Activated CD4-positive, CD25-positive, alpha-beta regulatory T cell treated with anti-CD3 and anti-CD28 coated beads, Interleukin-2, amount 50 U/mL, for 72 hours (primary cell): Measurements from ENCODE around the gene NPL.

Experiments
- DNase-seq: peaks from one replicate; pipeline ENCODE4 v3.0.0; 2021

The NPL gene, protein sequence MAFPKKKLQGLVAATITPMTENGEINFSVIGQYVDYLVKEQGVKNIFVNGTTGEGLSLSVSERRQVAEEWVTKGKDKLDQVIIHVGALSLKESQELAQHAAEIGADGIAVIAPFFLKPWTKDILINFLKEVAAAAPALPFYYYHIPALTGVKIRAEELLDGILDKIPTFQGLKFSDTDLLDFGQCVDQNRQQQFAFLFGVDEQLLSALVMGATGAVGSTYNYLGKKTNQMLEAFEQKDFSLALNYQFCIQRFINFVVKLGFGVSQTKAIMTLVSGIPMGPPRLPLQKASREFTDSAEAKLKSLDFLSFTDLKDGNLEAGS

DNA sequence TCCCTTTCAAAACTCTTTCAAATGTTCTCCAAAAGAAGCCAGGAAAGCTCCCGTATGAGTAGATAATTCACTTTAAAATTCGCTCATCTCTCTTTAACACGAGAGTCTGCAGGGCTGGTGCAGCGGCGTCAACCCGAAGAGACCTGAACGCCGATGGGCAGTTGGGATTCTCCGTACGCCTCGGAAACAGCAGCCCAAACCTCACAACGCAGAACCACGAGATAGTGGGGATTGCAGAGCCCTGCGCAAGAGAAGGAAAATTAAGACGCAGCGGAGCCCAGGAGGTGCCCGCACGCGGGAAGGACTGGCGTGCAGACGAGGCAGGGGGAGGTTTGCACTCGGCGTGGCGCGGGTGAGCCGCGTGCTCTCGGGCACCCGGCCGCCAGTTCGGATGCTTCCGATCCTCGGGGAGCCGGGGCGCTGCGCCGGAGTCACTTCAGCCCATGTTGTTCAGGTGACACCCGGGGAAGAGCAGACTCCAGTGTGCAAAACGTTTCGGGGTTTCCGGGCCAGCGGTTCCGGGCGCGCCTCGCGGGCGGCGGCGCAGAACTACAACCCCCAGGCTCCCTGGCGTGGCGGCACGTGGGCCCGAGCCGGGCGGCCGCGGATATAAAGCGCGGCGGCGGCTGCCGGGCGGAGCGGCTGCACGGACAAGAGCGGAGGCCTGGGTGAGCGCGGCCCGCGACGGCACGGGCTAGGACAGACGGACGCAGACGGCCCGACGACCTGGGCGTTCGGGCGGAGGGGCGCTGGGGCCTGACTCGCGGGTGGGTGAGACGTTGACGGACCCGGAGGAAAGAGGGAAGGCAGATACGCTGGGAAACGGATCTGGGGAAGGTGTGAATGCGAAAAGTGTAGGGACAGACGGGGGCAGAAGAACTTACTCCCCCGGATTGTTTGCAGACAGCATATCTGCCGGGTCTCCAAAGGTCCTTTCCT is at the start of gene NPL:
Gene NPL, plus strand, starts transcription at position 636 of the 939 bp plus-strand sequence. CDS start 4,599 bp downstream, outside the sequence.
- DNase-seq: peak; percentile 84

DNA sequence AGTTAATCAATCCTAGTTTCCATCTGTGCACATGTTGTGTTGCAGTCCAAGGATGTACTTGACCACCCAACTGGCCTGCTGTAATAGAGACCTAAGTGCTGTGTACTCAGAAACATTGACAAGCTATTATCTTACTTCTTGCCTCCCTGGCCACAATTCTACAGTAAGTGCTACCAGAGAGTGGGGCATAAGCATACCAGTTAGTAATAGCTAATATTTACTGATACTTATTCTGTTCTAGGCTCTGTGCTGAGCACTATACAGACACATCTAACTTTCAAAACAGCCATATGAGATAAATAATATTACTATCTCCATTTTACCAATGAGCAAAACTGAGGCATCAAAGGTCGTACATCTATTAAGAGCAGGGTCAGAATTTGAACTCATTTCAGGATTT is 49.5 kb upstream of the NPL start:
- DNase-seq: no peak

DNA sequence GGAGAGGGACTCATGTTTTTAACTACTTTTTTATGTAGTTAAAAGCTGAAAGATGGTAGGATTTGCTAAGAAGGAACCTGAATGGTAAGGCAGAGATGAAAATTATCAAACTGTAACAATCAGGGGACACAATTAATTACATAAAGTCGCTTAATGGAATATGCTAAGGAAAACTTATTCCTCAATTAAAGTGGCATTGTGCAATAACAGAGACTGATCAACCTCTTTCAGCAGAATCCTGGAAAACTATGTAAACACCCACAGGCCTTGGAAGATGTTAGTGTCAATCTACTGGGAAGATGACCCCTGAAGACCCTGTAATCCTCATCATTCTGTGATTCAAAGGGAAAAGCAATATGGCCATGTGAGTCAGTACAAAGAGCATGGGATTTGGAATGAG is 46.8 kb upstream of the NPL start:
- DNase-seq: no peak

DNA sequence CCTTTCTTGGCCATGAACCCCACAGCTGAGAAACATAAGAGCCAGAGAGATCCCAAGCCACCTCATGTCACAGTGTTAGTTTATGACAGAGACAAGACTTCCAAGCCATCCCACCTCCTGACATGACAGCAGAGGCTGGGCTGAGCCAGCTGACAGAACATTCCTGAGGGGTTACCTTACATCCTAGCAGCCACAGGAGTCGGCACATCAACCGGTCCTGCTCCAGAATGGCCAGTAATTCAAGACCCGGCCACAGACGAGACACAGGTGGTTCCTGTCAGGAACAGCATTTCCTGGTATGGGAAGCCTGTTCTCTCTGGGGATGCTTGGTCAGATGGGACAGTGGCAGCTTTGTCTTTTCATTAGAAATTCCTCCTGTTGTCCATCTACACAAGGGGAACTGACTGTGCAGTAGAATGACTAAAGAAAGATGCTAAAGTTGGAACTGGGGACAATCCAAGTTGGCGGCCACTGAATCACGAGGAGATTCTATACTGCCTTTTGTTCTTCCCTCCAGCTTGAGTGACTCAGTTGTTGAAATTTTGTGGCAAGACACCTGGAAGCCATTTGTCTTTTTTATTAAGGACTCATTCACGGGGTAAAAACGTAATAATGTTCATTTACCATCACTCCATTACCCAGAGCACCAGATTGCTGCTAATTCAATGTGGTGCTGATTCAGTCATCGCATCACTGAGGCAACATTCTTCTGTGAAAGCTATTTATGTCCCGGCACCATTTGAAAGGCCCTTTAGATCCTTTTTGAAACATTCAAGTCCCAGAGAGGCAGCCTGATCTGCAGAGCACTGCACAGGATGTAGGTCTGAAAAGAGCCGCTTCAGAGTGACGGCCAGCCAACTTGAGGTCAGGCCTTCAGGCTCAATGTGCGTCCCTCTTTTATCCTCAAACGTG is 37.2 kb upstream of the NPL start:
- DNase-seq: no peak

DNA sequence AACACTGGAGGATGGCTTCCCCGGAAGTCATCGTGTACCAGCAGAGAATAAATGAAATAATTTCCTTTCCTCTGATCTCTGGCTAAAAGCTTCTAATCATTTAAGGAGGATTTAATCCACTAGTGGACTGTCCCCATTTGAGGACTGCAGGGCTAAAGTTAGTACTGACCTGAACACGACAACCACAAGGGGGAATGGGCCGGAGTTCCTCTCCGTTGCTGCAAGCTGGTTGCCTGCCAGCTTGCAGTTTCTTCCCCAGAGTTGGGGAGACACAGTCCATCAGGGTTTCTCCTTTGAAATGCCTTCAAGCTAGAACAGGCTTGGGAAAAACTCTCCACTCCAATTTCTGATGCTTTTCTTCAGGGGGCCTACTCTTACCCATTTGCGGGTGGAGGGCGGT is 35.5 kb upstream of the NPL start:
- no peak for DNase-seq

DNA sequence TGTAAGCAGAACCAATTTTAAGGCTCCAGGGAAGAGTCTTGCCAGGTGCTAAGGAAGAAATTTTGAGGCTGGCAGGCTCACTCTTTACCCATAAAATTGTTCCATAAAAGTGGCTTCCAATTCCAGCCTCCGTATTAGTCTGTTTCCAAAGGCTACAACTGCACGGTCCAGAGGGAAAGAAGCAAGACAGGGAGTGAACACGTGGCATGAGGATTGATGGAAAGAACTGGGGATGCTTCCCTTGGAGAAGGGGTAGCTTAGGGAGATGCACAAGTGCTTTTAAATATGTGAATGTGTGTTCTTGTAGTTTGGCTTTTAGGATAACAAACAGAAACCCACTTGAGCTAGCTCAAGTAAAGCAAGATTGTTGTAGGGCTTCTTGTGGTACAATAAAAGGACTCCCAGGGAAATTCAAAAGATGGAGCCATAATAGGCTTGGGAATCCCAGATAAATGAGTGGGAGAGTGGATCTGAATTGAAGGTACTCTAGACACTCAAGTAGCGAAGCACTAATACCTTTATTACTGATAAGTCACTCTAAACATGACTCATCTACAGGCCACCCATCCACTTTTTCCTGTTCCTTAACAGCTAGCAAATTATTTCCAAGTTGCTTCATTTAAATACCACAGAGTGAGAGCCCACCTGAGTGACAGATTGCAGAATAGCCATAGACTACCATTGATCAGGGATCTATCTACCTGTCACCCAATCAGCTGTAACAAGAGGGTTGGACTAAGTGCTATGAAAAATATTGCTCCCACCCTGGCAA is 34.8 kb upstream of the NPL start:
- DNase-seq: no peak

DNA sequence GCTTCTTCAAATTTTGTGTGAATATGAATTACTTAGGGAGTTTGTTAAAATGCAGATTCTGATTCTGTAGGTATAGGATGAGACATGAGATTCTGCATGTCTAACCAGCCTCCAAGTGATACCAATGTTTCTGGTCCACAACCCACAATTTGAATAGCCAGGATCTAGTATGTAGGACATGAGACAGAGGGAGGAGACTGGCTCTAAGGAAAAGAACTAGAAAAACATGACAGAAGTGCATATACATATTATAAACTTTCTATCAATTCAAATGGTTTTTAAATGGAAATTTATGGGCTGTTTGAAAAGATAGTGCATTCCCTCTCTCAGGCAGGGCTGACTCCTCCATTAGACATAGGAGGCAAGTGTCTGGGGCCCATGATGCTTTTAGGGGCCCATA is 33.9 kb upstream of the NPL start:
- no peak for DNase-seq

DNA sequence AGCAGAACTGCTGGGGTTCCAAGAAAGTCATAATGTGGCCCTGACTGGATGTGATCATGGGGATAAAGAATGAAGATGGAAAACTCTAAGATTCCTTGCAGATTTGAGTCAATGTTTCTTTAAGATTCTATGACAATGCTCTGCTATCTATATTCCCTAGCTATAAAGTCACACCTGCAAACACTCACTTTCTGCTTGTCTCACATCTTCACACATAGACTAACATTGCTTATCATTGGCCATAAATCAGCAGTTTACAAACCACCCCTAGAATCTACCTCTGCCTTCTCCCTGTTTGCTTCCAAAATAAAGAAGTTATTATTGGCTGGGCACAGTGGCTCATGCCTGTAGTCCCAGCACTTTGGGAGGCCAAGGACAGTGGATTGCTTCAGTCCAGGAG is 33.1 kb upstream of the NPL start:
- no peak for DNase-seq

DNA sequence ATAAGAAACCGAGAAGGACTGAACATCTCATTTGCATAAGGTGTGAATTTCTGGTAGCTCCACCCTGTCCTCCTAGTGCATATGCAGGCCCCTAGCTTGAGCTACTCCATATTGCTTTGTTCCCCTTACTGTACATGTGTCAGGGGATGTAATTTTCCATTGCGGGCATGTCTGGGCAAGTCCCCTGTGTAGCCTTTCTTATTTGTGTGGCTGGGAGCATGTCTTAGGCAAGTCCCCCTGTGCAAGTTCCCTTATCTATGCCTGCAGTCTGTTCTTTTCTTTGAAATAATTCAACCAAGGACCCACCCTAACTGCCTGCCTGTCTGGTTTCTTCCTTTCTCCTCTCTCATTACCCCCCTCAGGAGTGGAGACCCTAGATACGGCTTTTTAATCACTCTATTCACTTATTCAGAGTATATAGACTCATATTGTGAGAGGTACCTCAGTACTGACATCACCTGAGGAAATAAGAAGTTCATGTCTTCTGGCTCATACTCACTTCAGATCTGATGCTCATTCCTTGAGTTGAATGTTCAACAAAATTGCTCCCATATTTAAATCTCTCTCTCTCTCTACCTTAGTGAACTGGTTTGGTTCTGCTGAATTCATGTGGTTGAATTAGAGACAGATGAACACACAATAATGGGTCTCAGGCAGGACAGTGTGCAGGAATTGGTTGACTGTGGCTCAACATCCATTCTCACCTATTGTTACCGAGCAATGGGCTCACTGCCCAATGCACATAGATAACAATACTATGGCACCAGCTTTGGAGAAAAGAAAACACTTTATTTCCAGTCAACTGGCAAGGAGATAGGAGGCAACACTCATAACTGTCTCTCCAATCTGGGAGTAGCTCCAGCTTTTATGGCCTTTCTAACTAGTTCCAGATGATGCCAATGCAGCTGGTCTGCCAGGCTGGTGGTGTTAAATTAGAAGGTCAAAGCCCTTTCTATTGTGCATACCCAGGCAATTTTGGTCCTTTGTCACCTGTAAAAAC is 27.9 kb upstream of the NPL start:
- DNase-seq: no peak

DNA sequence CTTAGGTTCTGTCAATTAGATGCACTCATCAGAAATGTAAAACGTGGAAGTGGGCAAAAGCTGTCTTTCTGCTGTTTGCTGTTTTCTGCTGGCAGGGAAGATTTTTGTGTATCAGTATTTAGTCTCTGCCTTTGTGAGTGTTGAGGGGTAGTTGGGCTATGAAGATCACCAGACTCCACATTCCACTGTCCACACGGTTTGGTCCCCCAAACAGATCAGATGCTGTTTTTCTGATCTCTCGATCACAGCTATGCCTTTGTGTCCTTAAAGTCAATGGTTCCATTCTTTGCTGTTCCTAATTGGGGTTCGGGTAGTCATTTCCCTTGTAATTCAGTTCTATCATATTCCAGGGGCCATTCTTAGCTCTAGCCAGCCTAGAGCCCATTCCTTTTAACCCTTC is 27.0 kb upstream of the NPL start:
- no peak for DNase-seq

DNA sequence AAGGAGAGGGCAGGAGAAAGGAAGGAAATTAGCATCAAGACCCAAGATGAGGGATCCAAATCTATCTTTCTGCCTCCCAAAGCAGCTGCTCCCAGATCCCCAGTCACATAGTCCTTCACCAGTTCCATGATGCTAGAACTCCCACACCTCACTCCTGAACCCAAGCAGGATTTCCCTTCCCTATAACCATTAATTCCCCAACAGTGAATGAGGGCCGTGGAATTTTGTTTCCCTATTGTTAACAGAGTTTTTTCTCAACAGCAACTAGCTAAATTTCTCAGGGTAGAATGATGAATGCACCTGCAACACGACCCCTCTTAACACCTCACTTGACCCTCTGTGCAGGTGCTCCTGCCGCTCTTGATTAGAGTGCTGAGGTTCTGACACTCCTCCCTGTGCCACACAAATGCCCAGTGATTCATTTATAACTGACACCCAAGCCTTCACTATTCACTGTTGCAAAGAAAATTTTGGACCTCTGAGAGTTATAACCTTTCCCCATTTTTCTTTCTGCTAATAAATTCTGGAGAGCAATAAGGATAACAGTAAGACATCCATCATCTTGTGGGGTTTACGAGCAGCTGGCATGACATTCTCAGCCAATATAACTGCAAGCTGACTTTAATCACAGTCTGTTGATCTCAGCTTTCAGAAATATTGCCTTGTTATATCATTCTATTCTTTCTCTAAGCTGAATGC is 25.4 kb upstream of the NPL start:
- DNase-seq: no peak

DNA sequence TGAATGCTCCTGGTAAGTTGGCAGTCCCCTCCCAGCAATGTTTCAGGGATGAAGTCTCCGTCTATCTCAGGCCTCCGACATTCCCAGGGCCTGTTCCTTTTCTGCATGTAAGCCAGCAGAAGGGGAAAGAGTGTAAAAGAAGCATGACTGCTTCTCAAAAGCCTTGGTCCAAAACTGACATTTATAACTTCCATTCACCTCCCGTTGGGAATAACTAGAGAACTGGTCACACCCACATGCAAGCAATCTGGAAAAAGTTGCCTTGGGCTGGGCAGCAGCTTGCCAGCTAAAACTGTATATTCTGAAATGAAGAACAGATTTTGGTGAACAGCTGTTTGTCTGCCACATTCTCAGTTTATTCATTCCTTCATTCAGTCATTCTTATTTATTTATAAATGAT is 24.2 kb upstream of the NPL start:
- no peak for DNase-seq

DNA sequence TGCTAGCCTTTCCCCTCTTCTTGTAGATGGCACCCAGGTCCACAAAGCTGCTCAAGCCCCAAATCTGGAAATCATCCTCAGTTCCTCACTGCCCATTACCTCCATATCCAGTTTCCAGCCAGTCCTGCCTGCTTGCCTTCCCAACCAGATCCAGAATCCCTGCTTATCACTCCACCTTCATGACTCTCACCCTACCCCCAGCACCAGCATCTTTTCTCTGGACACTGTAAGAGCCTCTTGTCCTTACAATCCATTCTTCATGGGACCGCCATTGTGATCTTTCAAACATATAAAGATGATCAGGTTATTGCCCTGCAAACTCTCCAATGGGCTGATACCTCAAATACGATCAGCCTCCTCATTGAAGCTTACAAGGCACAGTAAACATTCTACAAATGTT is 23.5 kb upstream of the NPL start:
- no peak for DNase-seq

DNA sequence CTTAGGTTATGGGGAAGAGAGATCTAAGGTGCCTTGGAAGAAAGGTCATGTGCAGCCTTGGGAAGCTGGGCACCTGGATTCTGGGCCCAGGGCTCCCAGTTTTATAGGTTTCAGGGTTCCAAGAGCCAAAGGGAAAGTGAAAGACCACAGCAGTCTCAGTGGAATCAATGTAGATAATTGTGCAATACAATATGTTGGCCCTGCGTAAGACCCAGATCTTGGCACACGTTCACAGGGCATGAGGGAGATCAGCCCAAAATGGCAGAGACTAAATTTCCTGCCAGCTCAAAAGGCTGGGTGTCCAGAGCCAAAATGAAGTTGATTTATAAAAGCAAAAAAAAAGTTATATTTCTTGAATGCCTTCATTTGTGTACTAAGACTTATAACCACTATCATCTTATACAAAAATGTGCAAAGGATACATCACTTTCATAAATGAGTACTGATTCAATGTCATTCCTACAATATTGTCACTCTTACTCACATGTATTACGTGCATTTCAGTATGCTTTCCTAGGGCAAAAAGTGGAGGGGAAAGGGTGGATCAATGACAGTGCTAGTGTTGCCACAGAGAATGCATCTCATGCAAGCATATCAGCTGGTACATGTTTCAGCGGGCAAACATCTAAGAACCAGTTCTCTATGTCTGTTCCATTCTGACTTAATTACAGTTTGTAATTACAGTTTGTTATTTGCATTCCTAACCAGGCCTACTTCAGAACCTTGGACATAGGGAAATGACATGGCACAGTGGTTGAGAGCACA is 22.5 kb upstream of the NPL start:
- DNase-seq: no peak

DNA sequence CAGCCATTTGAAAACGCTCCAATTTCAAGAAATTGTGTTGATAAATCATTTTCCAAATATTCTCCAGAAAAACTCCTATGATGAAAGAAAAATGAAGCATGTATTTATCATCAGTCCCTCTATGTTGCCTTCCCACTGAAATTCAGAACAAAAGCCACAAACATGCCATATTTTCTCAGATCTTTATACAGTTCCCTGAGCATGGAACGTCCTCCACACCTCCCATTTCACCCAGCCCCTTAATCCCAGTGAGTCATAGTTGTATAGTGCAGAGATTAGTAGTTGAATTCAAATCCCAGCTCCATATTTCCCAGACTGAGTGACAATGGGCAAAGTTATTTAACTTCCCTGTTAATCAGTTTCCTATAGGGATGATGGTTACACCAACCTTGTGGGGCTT is 20.6 kb upstream of the NPL start:
- DNase-seq: no peak

DNA sequence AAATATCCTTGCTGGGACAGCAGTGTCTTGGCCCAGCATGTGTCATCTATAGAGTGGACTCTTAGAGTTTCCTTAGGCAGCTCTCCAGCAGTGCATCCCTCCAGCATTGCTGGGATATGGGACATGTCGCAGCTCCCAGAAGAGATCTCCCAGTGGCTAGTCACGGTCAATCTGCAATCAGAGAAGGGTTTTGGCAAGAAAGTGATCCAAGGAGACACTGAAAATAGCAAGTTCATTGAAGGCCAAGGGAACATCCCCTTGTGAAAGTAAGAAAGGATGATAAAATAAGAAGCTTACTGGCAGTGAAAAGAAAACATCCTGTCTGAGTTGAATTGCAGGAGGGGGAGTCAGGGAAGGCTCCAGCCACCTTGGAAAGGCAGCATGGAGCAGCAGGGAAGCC is 19.3 kb upstream of the NPL start:
- DNase-seq: no peak

DNA sequence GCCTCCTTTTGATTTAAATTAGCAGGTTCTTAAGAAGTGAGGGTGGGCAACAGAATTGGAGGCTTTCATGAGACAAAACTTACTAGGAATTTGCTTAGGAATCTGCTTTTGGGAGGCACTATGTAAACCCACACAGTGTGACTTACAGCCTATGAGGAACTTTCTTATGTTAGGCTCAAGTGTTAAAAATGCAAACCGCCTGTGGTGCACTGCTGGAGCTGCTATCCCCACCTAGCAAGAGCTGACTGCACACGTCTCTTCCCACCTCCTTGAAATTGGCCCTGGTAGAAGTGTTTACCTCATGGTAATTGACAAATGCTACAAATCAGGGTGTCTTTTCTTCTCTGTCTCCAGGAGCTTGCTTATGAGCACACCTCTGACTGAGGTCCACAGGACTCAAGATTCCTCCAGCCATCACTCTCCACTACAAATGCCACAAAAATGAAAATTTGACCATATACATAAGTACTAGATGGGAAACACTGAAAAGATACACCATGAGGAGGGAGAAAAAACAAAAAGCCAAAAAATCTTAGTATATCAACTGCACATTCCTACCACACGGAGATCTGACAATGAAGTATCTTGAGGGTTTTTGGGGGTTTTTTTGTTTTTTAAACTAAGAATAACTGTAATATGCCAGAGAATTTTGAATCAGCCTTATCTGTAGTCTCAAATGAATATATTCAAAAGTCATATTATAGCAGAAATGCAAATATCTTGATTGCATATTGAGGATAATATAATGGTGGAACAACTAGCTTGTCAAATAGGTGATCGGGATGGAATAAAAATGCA is 18.2 kb upstream of the NPL start:
- no peak for DNase-seq

DNA sequence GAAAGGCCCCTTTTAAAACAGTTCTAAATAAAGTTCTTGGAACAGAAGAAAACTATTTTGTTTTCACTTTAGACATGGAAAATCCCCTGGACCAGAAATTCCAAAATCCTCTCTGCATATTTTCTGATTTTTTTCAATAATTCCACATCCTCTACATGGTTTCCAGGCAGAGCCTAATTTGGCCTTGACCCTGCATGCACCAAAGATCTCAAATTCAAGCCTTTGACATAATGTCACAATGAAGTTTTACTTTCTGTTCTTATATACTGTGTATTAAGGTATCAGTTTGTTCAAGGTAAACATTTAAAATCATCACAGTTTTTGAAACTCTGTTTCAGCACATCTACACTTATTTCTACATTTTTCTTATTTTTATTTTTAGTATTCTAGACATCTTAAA is 12.2 kb upstream of the NPL start:
- no peak for DNase-seq

DNA sequence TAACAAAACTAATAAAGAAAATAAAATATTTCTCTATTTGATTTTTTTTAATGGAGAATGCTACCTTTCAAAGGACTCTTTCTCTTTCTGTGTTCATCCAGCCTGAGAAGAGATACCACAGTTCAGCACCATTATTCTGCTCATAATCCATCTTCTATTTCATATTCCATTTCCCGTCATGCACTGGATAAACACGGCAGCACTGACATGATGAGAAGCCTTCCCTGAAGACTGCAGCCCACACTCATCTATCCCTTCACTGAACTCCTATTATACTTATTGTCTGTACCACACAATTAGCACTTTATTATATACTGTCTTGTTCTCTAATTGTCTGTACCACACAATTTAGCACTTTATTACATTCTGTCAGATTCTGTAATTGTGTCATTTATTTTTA is 10.7 kb upstream of the NPL start:
- no peak for DNase-seq
